ENCODE data around the gene GRID1.

GRID1 gene

GRCh38 chr10:86262688-86263181 is 103.9 kb downstream of the GRID1 start:
- H3K4me3 ChIP-seq (ENCODE audit: severe bottlenecking) = no peak overlapping the region

GRCh38 chr10:86261941-86262687 is 104.5 kb downstream of the GRID1 start:
- Histone ChIP-seq H3K4me3 (ENCODE audit: severe bottlenecking) (no peak overlapping the region), H3K27ac (ENCODE audit: poor library complexity, severe bottlenecking) (no peak overlapping the region), H3K4me1 (ENCODE audit: insufficient read depth, poor library complexity, severe bottlenecking) (no peaks in the 10 kb centered on the region), H3K27me3 (ENCODE audit: insufficient read depth, poor library complexity, severe bottlenecking) (peaks cover 8% of the 10 kb centered on the region), H3K9me3 (ENCODE audit: severe bottlenecking) (no peaks in the 10 kb centered on the region), H3K36me3 (ENCODE audit: low read depth) (no peaks in the 10 kb centered on the region)
- peak; percentile 32 for DNase-seq (ENCODE audit: low spot score)
- TF ChIP-seq CTCF (IDR thresholded peaks at IDR 0.05; ENCODE audit: poor library complexity, severe bottlenecking) = peak; percentile 9
- ATAC-seq (ENCODE audit: low read depth) = peak; percentile 50

More at GRCh38 chr10:86262688-86263181, 103.9 kb downstream of the GRID1 start:
- TF ChIP-seq CTCF (IDR thresholded peaks at IDR 0.05; ENCODE audit: poor library complexity, severe bottlenecking) = no peak
- Histone ChIP-seq H3K4me1 (ENCODE audit: insufficient read depth, poor library complexity, severe bottlenecking) (no peaks in the 10 kb centered on the region), H3K36me3 (ENCODE audit: low read depth) (no peaks in the 10 kb centered on the region), H3K27ac (ENCODE audit: poor library complexity, severe bottlenecking) (no peak overlapping the region), H3K9me3 (ENCODE audit: severe bottlenecking) (no peaks in the 10 kb centered on the region), H3K27me3 (ENCODE audit: insufficient read depth, poor library complexity, severe bottlenecking) (peaks cover 8% of the 10 kb centered on the region)
- ATAC-seq (ENCODE audit: low read depth) (no peak), DNase-seq (ENCODE audit: low spot score) (peak; percentile 7)

- no peaks in the 10 kb centered on the region for H3K4me1 ChIP-seq (ENCODE audit: insufficient read depth, poor library complexity, severe bottlenecking)
- H3K4me3 ChIP-seq (ENCODE audit: severe bottlenecking) = no peak overlapping the region
- H3K27ac ChIP-seq (ENCODE audit: poor library complexity, severe bottlenecking) = no peak overlapping the region
- peaks cover 8% of the 10 kb centered on the region for H3K27me3 ChIP-seq (ENCODE audit: insufficient read depth, poor library complexity, severe bottlenecking)
- no peak for ATAC-seq (ENCODE audit: low read depth)
- no peaks in the 10 kb centered on the region for H3K9me3 ChIP-seq (ENCODE audit: severe bottlenecking)
- TF ChIP-seq CTCF (IDR thresholded peaks at IDR 0.05; ENCODE audit: poor library complexity, severe bottlenecking) = no peak
- DNase-seq (ENCODE audit: low spot score) = no peak
- H3K36me3 ChIP-seq (ENCODE audit: low read depth) = no peaks in the 10 kb centered on the region
Observed at GRCh38 chr10:86261470-86261869, 105.1 kb downstream of the GRID1 start.

GRCh38 chr10:86260564-86260963 is 106.0 kb downstream of the GRID1 start:
- TF ChIP-seq CTCF (IDR thresholded peaks at IDR 0.05; ENCODE audit: poor library complexity, severe bottlenecking) = no peak
- Histone ChIP-seq H3K27me3 (ENCODE audit: insufficient read depth, poor library complexity, severe bottlenecking) (peaks cover 8% of the 10 kb centered on the region), H3K9me3 (ENCODE audit: severe bottlenecking) (no peaks in the 10 kb centered on the region), H3K4me3 (ENCODE audit: severe bottlenecking) (no peak overlapping the region), H3K36me3 (ENCODE audit: low read depth) (no peaks in the 10 kb centered on the region), H3K27ac (ENCODE audit: poor library complexity, severe bottlenecking) (no peak overlapping the region), H3K4me1 (ENCODE audit: insufficient read depth, poor library complexity, severe bottlenecking) (no peaks in the 10 kb centered on the region)
- ATAC-seq (ENCODE audit: low read depth) (no peak), DNase-seq (ENCODE audit: low spot score) (no peak)
